Activated T-cell treated with anti-CD3 and anti-CD28 coated beads, Interleukin-2, amount 50 U/mL, for 4 hours (primary cell): ENCODE data around the gene SCFD1. TPM values are rescaled to one million over a fixed set of nuclear protein-coding genes. Genes with fewer than 3 reads are reported as not detected.

Experiments
- ATAC-seq, 2 donors: fragments of 200-7000 bp; cut with Tn5 transposase; one replicate each; pipeline ENCODE4 v1.10.0; 2021
- DNase-seq: peaks from one replicate; pipeline ENCODE4 v3.0.0-alpha.2; 2020
- H3K27me3 Mint-ChIP-seq: one replicate; pipeline ENCODE4 v1.8.0; 2021; ENCODE audit warnings: low read depth, mixed read lengths
- H3K36me3 Mint-ChIP-seq: one replicate; pipeline ENCODE4 v1.8.0; 2022; ENCODE audit warnings: mixed read lengths; ENCODE audit not compliant: insufficient read depth
- H3K4me1 Mint-ChIP-seq: one replicate; pipeline ENCODE4 v1.8.0; 2021; ENCODE audit warnings: low read depth, mixed read lengths
- H3K4me3 Mint-ChIP-seq: one replicate; pipeline ENCODE4 v1.8.0; 2021; ENCODE audit warnings: mild to moderate bottlenecking, moderate library complexity, mixed read lengths
- H3K9me3 Mint-ChIP-seq: one replicate; pipeline ENCODE4 v1.8.0; 2021; ENCODE audit warnings: mixed read lengths
- total RNA-seq, 3 donors: library from RNA; stranded (reverse); gene quantifications; one replicate each; pipeline ENCODE4 v1.2.1, GENCODE V29; 2021

SCFD1 gene
- total RNA-seq, 3 donors from 2014 or later, result 65.2 to 76.9 (median 73.5) TPM

GRCh38 chr14:30771595-30771994 is 149.5 kb downstream of the SCFD1 start:
- no peaks in the 10 kb centered on the region for H3K4me1 Mint-ChIP-seq
- H3K27me3 Mint-ChIP-seq, result peaks cover 21% of the 10 kb centered on the region
- H3K9me3 Mint-ChIP-seq, result no peaks in the 10 kb centered on the region
- DNase-seq, result no peak
- ATAC-seq, result no peak
- no peak overlapping the region for H3K4me3 Mint-ChIP-seq
- no peaks in the 10 kb centered on the region for H3K36me3 Mint-ChIP-seq

DNA sequence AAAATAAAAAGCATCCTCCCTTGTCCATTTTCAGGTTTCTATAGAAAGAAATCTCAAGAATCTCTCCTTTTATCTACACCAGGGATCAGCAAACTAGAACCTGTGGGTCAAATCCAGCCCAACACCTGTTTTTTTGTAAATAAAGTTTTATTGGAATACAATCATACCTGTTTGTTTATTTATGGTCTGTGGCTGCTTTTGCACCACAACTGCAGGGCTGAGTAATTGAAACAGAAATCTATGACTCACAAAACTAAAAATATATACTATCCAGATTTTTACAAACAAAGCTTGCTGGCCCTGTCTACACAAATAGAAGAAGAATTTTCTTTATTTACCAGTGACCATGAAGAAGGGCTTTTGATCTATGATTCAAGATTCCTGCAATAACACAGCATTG is 157.1 kb downstream of the SCFD1 start:
- no peaks in the 10 kb centered on the region for H3K36me3 Mint-ChIP-seq
- DNase-seq (no peak), ATAC-seq (no peak)
- H3K9me3 Mint-ChIP-seq, result no peaks in the 10 kb centered on the region
- H3K4me1 Mint-ChIP-seq, result no peaks in the 10 kb centered on the region
- H3K27me3 Mint-ChIP-seq, result peaks cover 4% of the 10 kb centered on the region
- no peak overlapping the region for H3K4me3 Mint-ChIP-seq

Other genes with a start within 250 kb of the SCFD1 start
- gene G2E3, start 63.2 kb upstream of the SCFD1 start, total RNA-seq, result 10 to 100 TPM; 11.6 to 16.5 (median 16.0) TPM